C4-2B (cell line): ENCODE measurements around the gene TNC.

Source experiments
- H3K27ac ChIP-seq: fragments of 450-650 bp; 2 replicates; pipeline ENCODE4 v1.5.1; 2017
- CTCF ChIP-seq: fragments of 450-650 bp; conservative IDR thresholded peaks from 2 replicates; pipeline ENCODE4 v1.5.1; 2017; ENCODE audit warnings: mild to moderate bottlenecking
- ZFX ChIP-seq: fragments of 450-650 bp; IDR thresholded peaks from 2 replicates; pipeline ENCODE4 v1.6.1; 2017

TNC gene

GRCh38 chr9:115050002-115050490 lies 67.9 kb downstream of the TNC start:
- no peak overlapping the region for H3K27ac ChIP-seq
- no peak for TF ChIP-seq CTCF
- TF ChIP-seq ZFX = no peak

- no peak overlapping the region for H3K27ac ChIP-seq
- TF ChIP-seq CTCF (no peak), ZFX (no peak)
Measured at GRCh38 chr9:115046824-115047223, 71.1 kb downstream of the TNC start.

- no peak overlapping the region for H3K27ac ChIP-seq
Measured at GRCh38 chr9:115046199-115046598, 71.8 kb downstream of the TNC start.

GRCh38 chr9:115043632-115044031 lies 74.3 kb downstream of the TNC start:
- TF ChIP-seq CTCF (no peak), ZFX (no peak)

More at GRCh38 chr9:115046199-115046598, 71.8 kb downstream of the TNC start:
- no peak for TF ChIP-seq CTCF
- no peak for TF ChIP-seq ZFX

GRCh38 chr9:115042781-115043509 lies 75.0 kb downstream of the TNC start:
- TF ChIP-seq ZFX = no peak
- TF ChIP-seq CTCF = no peak
- H3K27ac ChIP-seq = no peak overlapping the region

More at GRCh38 chr9:115043632-115044031, 74.3 kb downstream of the TNC start:
- no peak overlapping the region for H3K27ac ChIP-seq

GRCh38 chr9:115039516-115040120 lies 78.3 kb downstream of the TNC start:
- no peak overlapping the region for H3K27ac ChIP-seq
- TF ChIP-seq ZFX (no peak), CTCF (no peak)

GRCh38 chr9:115038178-115038577 lies 79.8 kb downstream of the TNC start:
- TF ChIP-seq ZFX (no peak), CTCF (no peak)
- H3K27ac ChIP-seq = no peak overlapping the region
